H1 (cell line): ENCODE measurements around the gene STAT3. TPM values are rescaled to one million over a fixed set of nuclear protein-coding genes. Genes with fewer than 3 reads are reported as not detected.

Experiments
- ASH2L ChIP-seq: fragments of 200-600, 300-600 bp; sonication (generic); IDR thresholded peaks from one replicate; pipeline ENCODE4 v1.7.1; 2017; ENCODE audit warnings: low read length
- CEBPB ChIP-seq: IDR thresholded peaks from 2 replicates; pipeline ENCODE4 v1.6.1; 2012; ENCODE audit warnings: low read depth, low read length
- CREB1 ChIP-seq: IDR thresholded peaks from 2 replicates; pipeline ENCODE4 v1.6.1; 2012; ENCODE audit warnings: inconsistent platforms
- polyA plus RNA-seq, 7 experiments: library from polyadenylated mRNA; depleted of rRNA in 3 of 7; stranded (reverse) in 5 of 7; unstranded in 2 of 7; fragments of >200 nt in 5 of 7; fragments of 200-250 nt in 2 of 7; gene quantifications; 1 replicate in 5 of 7; 2 replicates in 1 of 7; 4 replicates in 1 of 7; pipeline versions ENCODE4 v1.2.1 to v1.2.3, GENCODE V29; 2011 to 2013; ENCODE audit warnings: missing spikeins in 2 of 7, mixed read lengths in 2 of 7
- total RNA-seq: library from RNA; stranded (reverse); fragmentation: NEBNext Ultra II Directional; extraction: Animal tissue kit (Norgen Biotek cat#: 25700); gene quantifications from 2 replicates; pipeline ENCODE4 v1.2.1, GENCODE V29; 2021

The STAT3 gene
- total and polyA plus RNA-seq, 2 of the 8 experiments (the other 6 are each of a cell fraction or from before 2014, with no cell fraction given), result 38.4 to 94.1 TPM

- TF ChIP-seq CREB1, result no peak
- TF ChIP-seq ASH2L, result no peak
- TF ChIP-seq CEBPB, result no peak
Measured at GRCh38 chr17:42296012-42296411, 92.2 kb downstream of the STAT3 start (continued).
